PC-9 (cell line): Measurements from ENCODE around the gene HOXC9. TPM values are rescaled to one million over a fixed set of nuclear protein-coding genes. Genes with fewer than 3 reads are reported as not detected.
A peak's percentile ranks its signal among the peaks of the same experiment; 100 is the strongest.

Experiments
- BruUV-seq: library from RNA; stranded (reverse); fragments of 400-500 nt; replicated peaks from 2 replicates; lab custom pipeline; 2021; lab: Mats Ljungman, UMichigan
- CTCF ChIA-PET: fragments of 300-600 bp; sonication (Branson Sonifier 250); formaldehyde crosslinking; loops from one replicate; lab custom pipeline; 2022; ENCODE audit warnings: antibody characterized with exemption; lab: Charles Lee
- POLR2A ChIA-PET: fragments of 300-600 bp; sonication (Branson Sonifier 250); formaldehyde crosslinking; loops from one replicate; lab custom pipeline; 2022; ENCODE audit warnings: antibody characterized with exemption; ENCODE audit not compliant: unreplicated experiment; lab: Charles Lee
- DNase-seq, 2 experiments: peaks; one replicate each; pipeline versions ENCODE4 v3.0.0 to v3.0.0-alpha.2; 2015 to 2022; ENCODE audit warnings: mixed read lengths in 1 of 2
- H2AFZ ChIP-seq: fragments of 200-600 bp; sonication (generic); 2 replicates; pipeline ENCODE4 v1.8.1; 2017; ENCODE audit warnings: antibody characterized with exemption
- H3F3A ChIP-seq: fragments of 200-600 bp; sonication (generic); 2 replicates; pipeline ENCODE4 v1.8.1; 2017; ENCODE audit warnings: antibody characterized with exemption, mild to moderate bottlenecking, low read depth; ENCODE audit not compliant: insufficient read depth
- H3K27ac ChIP-seq: fragments of 200-600 bp; sonication (generic); 2 replicates; pipeline ENCODE4 v1.6.1; 2016; ENCODE audit warnings: mixed run types
- H3K27me3 ChIP-seq: fragments of 200-600 bp; sonication (generic); 2 replicates; pipeline ENCODE4 v1.6.1; 2016; ENCODE audit warnings: low read depth, mixed run types; ENCODE audit not compliant: insufficient read depth
- H3K36me3 ChIP-seq: fragments of 200-600 bp; sonication (generic); 2 replicates; pipeline ENCODE4 v1.6.1; 2016; ENCODE audit warnings: low read depth, mixed run types
- H3K4me1 ChIP-seq: fragments of 200-600 bp; sonication (generic); replicated peaks from 2 replicates; pipeline ENCODE4 v1.6.1; 2016; ENCODE audit warnings: mixed run types; ENCODE audit not compliant: insufficient read depth
- H3K4me2 ChIP-seq: fragments of 200-600 bp; sonication (generic); 2 replicates; pipeline ENCODE4 v1.6.1; 2017; ENCODE audit warnings: mixed run types
- H3K4me3 ChIP-seq: fragments of 200-600 bp; sonication (generic); 2 replicates; pipeline ENCODE4 v1.6.1; 2016; ENCODE audit warnings: mixed run types
- H3K79me2 ChIP-seq: fragments of 200-600 bp; sonication (generic); 2 replicates; pipeline ENCODE4 v1.6.1; 2017; ENCODE audit warnings: low read depth, mixed run types
- H3K9me2 ChIP-seq: fragments of 200-600 bp; sonication (generic); 2 replicates; pipeline ENCODE4 v1.8.1; 2017; ENCODE audit warnings: mild to moderate bottlenecking; ENCODE audit not compliant: insufficient read depth
- H3K9me3 ChIP-seq: fragments of 200-600 bp; sonication (generic); 2 replicates; pipeline ENCODE4 v1.8.1; 2016; ENCODE audit warnings: low read depth; ENCODE audit not compliant: insufficient read depth
- H4K20me1 ChIP-seq: fragments of 200-600 bp; sonication (generic); 2 replicates; pipeline ENCODE4 v1.8.1; 2017; ENCODE audit not compliant: insufficient read depth
- EZH2 ChIP-seq: fragments of 200-600 bp; sonication (generic); IDR thresholded peaks from 2 replicates; pipeline ENCODE4 v1.8.0; 2017; ENCODE audit warnings: antibody characterized with exemption, low read depth
- intact Hi-C: fragments of 100-400 bp; cut with micrococcal nuclease; formaldehyde crosslinking; loops from one replicate; pipeline ENCODE4 v1.10.0; 2022; ENCODE audit not compliant: unreplicated experiment
- total RNA-seq: library from RNA; stranded (reverse); gene quantifications from 2 replicates; pipeline ENCODE4 v1.2.3, GENCODE V29; 2021
- TF ChIP-seq, protein P1 (sequence below): fragments of 200-600 bp; sonication (generic); conservative IDR thresholded peaks from 2 replicates; pipeline ENCODE4 v1.6.1; 2017; ENCODE audit warnings: mixed run types, antibody characterized with exemption, mild to moderate bottlenecking, moderate library complexity

HOXC9 gene
- total RNA-seq, 1 experiment from 2014 or later: 10.2 TPM

DNA sequence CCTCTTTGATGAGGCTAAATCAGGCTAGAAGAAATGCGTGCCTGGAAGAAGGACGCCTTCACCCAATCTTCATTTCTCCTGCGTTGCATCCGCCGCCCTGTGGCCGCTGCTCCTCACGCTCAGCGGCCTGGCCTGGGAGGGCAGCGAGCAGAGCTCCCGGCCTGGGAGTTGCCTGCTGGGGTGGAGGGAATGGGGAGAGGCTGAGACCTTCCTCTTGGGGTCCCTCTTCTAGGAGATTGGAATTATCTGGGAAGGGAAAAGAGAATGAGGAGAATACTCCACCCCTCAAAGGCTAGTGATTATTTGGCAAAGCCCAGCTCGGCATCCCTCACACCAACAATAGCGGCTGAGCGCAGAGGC is 47.6 kb upstream of the HOXC9 start:
- Histone ChIP-seq H3K27ac (no peak overlapping the region), H2AFZ (no peak overlapping the region), H3K27me3 (no peaks in the 10 kb centered on the region), H3K4me2 (no peak overlapping the region), H3K36me3 (no peaks in the 10 kb centered on the region), H3K4me3 (no peak overlapping the region), H3K4me1 (peaks cover 23% of the 10 kb centered on the region), H3K9me3 (no peaks in the 10 kb centered on the region), H4K20me1 (no peaks in the 10 kb centered on the region), H3K9me2 (no peaks in the 10 kb centered on the region), H3K79me2 (no peaks in the 10 kb centered on the region), H3F3A (peaks cover 14% of the 10 kb centered on the region; the same call in 1 of the 2 replicates)
- POLR2A ChIA-PET: no interaction called here
- intact Hi-C loops: loop anchor here (2.0 to 5.0 kb wide), 3 partner anchors 85 to 206 kb away; no protein-coding TSS in a partner anchor
- CTCF ChIA-PET: no interaction called here
- DNase-seq: no peak
- no peak for TF ChIP-seq EZH2
- TF ChIP-seq, protein P1, sequence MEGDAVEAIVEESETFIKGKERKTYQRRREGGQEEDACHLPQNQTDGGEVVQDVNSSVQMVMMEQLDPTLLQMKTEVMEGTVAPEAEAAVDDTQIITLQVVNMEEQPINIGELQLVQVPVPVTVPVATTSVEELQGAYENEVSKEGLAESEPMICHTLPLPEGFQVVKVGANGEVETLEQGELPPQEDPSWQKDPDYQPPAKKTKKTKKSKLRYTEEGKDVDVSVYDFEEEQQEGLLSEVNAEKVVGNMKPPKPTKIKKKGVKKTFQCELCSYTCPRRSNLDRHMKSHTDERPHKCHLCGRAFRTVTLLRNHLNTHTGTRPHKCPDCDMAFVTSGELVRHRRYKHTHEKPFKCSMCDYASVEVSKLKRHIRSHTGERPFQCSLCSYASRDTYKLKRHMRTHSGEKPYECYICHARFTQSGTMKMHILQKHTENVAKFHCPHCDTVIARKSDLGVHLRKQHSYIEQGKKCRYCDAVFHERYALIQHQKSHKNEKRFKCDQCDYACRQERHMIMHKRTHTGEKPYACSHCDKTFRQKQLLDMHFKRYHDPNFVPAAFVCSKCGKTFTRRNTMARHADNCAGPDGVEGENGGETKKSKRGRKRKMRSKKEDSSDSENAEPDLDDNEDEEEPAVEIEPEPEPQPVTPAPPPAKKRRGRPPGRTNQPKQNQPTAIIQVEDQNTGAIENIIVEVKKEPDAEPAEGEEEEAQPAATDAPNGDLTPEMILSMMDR: no peak
- BruUV-seq: no TSS peak

DNA sequence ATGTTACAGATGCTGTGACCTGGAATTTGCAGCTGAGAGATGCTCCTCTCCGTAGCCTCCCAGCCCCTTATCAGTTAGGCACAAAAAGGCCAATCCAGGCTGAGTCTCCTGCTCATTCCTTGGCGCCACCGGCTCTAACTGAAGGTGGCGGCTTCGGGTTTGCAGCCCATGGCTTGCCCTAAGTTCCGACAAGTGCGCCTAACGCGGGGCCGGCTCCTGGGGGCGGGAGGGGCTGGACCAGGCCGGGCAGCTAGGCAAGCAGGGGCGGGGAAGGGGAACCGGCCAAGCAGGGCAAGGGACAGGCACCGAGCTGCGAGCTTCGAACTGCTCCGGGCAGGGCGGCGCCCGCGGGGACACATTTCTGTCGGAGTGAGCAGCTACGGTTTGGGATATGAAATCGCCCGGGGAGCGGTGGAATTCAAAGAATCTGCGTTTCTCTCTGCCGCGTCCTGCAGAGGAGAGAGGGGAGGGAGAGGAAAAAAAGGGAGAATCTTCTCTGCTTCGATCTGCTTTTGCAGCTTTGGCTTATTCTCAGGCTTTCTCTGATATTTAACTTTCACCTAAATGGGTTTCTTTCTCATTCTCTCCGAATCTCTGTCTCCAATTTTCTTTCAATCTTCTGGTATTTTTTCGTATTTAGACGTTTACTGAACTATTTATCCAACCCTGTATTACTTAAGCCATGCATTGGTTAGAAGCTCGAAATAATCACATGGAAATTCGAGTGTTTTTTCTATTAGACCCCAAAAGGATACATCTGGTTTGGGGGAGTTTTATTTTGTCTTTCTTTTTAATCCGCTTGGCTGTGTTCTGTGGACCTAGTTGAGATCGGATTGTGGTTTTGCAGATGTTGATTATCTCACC is 46.9 kb upstream of the HOXC9 start:
- Histone ChIP-seq H2AFZ (peak overlapping the region; percentile 74), H3K36me3 (no peaks in the 10 kb centered on the region), H3K4me3 (peak overlapping the region; percentile 54), H3K27me3 (no peaks in the 10 kb centered on the region), H4K20me1 (no peaks in the 10 kb centered on the region), H3F3A (peaks cover 14% of the 10 kb centered on the region; the same call in 1 of the 2 replicates), H3K9me3 (no peaks in the 10 kb centered on the region), H3K27ac (no peak overlapping the region), H3K79me2 (no peaks in the 10 kb centered on the region), H3K9me2 (no peaks in the 10 kb centered on the region), H3K4me1 (peaks cover 23% of the 10 kb centered on the region), H3K4me2 (peak overlapping the region; percentile 83)
- intact Hi-C loops: loop anchor here (1.0 to 5.0 kb wide), 4 partner anchors 86 to 206 kb away; no protein-coding TSS in a partner anchor
- CTCF ChIA-PET: interaction anchor here (0.6 kb wide), 1 partner anchor 1611 kb away, joined by 3 read pairs; no protein-coding TSS in a partner anchor
- peak; percentile 77 to 85 for DNase-seq
- no TSS peak for BruUV-seq
- TF ChIP-seq EZH2: no peak
- TF ChIP-seq, protein P1: no peak
- POLR2A ChIA-PET: no interaction called here

DNA sequence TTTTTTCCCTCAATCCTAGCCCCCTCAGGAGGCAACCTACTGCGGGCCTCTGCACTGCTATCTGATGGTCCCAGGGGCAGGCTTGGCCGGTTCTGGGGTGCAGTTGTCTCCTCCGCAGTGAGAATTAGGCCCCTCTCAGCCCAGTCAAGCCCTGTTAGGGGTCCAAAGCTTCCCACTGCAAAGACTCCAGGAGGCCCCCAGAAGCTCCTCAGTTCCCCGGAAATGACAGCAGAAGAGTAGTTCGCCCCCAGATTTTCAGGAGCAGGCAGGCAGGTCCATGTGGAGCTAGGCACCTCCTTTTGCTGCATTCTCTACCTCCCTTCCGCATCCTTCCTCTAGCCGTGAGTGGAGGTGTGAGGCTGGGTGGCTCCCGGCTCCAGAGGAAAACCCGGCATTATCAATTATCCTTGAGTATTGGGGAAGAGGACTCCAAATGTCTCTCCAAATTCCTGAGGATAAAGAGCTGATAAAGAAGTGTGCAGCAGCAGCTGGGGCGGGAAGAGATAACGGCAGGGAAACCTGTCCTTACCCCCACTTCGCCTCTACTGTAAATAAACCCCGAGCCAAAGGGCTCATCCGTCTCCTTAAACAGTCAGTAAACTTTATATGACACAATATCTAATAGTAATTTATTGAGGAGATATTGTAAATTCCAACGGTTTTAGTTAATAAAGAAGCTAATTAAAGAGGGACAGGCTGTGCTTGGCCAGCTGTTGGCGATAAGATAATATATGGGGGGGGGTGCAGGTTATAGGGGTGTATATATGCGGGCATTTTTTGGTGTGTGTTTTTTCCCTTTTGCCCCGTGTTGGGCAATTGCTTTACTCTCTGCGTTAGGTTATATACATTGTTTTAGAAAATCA is 45.9 kb upstream of the HOXC9 start:
- Histone ChIP-seq H3F3A (peaks cover 14% of the 10 kb centered on the region; the same call in 1 of the 2 replicates), H3K36me3 (no peaks in the 10 kb centered on the region), H4K20me1 (no peaks in the 10 kb centered on the region), H3K9me2 (no peaks in the 10 kb centered on the region), H3K4me2 (peak overlapping the region; percentile 83), H3K27ac (no peak overlapping the region), H3K9me3 (no peaks in the 10 kb centered on the region), H3K27me3 (no peaks in the 10 kb centered on the region), H3K79me2 (no peaks in the 10 kb centered on the region), H3K4me3 (peak overlapping the region; percentile 54), H3K4me1 (peaks cover 15% of the 10 kb centered on the region), H2AFZ (no peak overlapping the region)
- CTCF ChIA-PET: interaction anchor here (0.6 kb wide), 1 partner anchor 150 kb away, joined by 9 read pairs; no protein-coding TSS in a partner anchor
- POLR2A ChIA-PET: no interaction called here
- intact Hi-C loops: loop anchor here (1.0 to 5.0 kb wide), 4 partner anchors 87 to 207 kb away; no protein-coding TSS in a partner anchor
- DNase-seq: no peak
- no TSS peak for BruUV-seq
- no peak for TF ChIP-seq EZH2
- TF ChIP-seq, protein P1: no peak
